HUDEP-2 (cell line): ENCODE results near the gene GOSR1.
"Not testable (repeated sequence)": the region's sequence is repeated elsewhere in the genome, so short reads cannot be mapped to it uniquely, and the experiment has no call there.

Experiments used
- DNase-seq, 76 experiments: peaks; one replicate each; lab custom pipeline; 2025; ENCODE audit not compliant: unreplicated experiment in 76 of 76; lab: John Stamatoyannopoulos, UW

Gene GOSR1

GRCh38 chr17:30541802-30542201, 64.6 kb downstream of the GOSR1 start:
- DNase-seq = no peak

GRCh38 chr17:30543456-30543855, 66.2 kb downstream of the GOSR1 start:
- no peak for DNase-seq

DNA sequence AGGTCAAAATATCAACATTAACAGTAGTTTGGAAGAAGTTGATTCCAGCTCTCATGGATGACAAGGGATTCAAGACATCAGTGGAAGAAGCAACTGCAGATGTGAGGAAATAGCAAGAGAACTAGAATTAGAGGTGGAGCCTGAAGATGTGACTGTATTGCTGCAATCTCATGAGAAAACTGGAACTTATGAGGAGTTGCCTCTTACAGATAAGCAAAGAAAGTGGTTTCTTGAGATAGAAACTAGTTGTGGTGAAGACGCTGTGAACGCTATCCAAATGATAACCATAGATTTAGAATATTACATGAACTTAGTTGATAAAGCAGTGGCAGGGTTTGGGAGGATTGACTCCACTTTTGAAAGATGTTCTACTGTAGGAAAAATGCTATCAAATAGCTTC, 67.8 kb downstream of the GOSR1 start:
- peak in 30 of 76 experiments; percentile 8 to 75 (median 44) for DNase-seq

- no peak for DNase-seq
Measured at GRCh38 chr17:30547778-30548573, 70.8 kb downstream of the GOSR1 start.

DNA sequence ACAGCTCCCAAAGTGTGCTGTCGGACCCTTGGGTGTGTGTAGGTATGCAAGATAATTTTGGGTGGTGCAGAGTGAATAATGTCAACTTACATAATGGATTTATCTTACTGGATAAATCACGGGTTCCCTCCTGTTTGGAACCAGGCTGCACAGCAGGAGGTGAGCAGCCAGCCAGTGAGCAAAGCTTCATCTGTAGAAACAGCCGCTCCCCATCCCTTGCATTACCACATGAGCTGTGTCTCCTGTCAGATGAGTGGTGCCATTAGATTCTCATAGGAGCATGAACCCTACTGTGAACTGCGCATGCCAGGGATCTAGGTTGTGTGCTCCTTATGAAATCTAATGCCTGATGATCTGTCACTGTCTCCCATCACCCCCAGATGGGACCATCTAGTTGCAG, 72.0 kb downstream of the GOSR1 start:
- DNase-seq = not testable (repeated sequence)

GRCh38 chr17:30549864-30550511, 72.8 kb downstream of the GOSR1 start:
- no peak for DNase-seq

- peak in 17 of 76 experiments; percentile 1 to 50 (median 16) for DNase-seq
Measured at GRCh38 chr17:30550512-30551273, 73.5 kb downstream of the GOSR1 start.

GRCh38 chr17:30551274-30551995, 74.2 kb downstream of the GOSR1 start:
- DNase-seq = not testable (repeated sequence)

- DNase-seq = no peak
Measured at GRCh38 chr17:30551996-30552339, 74.8 kb downstream of the GOSR1 start.

DNA sequence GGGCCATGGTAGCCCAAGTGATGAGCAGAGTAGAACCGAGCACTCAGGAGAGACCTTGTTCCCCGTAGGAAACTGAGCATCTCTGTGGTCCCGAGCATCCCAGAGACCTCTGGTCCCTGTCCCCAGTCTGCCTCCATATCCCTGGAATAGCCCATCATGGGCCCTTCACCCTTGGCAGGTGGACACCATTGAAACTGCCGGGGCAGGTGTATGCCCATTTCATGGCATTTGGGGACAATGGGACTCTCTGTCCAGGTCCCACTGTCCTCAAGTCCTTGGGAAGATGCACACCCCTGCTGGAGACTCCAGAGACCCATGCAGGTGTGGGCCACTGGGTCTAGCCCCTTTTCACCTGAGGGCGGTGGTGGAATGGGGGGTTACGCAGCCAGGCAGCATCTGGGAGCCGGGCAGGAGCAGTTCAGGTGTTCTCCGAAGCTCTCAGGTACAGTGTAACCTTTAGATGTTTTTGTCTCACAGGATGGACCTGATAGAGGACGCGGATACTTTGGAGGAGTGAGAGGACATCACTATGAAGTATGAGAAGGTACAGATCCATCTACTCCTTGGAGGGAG, 75.9 kb downstream of the GOSR1 start:
- DNase-seq = no peak

- not testable (repeated sequence) for DNase-seq
Measured at GRCh38 chr17:30553823-30554440, 76.7 kb downstream of the GOSR1 start.

GRCh38 chr17:30554839-30555751, 77.9 kb downstream of the GOSR1 start:
- peak in 11 of 76 experiments; percentile 2 to 22 (median 10) for DNase-seq

GRCh38 chr17:30555942-30556341, 78.7 kb downstream of the GOSR1 start:
- no peak for DNase-seq

DNA sequence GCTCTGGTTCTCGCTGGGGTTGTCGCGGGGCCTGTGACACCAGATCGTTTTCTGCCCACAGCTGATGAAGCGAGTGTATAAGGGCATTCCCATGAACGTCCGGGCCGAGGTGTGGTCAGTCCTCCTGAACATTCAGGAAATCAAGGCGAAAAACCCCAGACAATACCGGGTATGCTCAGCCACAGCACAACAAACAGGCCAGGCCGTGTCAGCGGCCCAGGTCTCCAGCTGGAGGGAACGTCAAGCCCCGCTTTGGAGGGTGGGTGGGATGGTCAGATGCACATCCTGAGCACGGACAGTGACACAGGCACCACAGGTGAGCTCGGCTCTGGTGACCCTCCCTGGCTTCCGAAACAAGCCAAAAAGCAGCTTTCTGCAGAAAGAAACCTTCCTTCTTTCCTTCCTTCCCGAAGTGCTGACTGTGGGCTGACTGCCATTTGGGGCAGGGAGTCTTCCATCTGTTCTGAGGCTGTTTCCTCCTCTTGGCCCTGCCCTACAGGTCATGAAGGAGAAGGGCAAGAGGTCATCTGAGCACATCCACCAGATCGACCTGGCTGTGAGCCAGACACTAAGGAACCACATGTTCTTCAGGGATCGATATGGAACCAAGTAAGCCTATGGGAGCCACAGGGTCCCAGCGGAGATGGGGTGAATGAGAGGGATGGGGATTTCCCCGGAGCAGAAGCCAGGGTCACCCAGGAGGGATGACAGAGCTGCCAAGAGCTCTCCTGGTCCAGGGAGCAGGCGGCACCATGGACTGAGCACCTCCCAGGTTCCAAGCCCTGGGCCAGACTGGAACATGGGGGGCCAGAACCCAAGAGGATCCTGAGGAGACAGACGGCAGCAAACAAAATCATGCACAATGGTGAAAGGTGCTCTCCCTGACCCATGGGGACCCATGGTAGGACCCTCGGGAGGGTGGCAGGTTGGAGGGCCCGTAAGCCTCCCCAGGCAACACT, 79.4 kb downstream of the GOSR1 start:
- DNase-seq = no peak

- no peak for DNase-seq
Measured at GRCh38 chr17:30557916-30558685, 80.9 kb downstream of the GOSR1 start.

- DNase-seq = no peak
Measured at GRCh38 chr17:30558686-30559545, 81.7 kb downstream of the GOSR1 start.
